ENCODE measurements around the gene RAD51B. TPM values are rescaled to one million over a fixed set of nuclear protein-coding genes. Genes with fewer than 3 reads are reported as not detected.

Gene RAD51B
- total and polyA plus RNA-seq, 2 of the 13 experiments (the other 11 are each of a cell fraction or from before 2014, with no cell fraction given), result 7.0 to 9.5 TPM

GRCh38 chr14:68477110-68477455, 657.5 kb downstream of the RAD51B start:
- ChIA-PET POLR2A (no interaction called here), CTCF (ENCODE audit: low intra/inter-chr PET ratio, low total read pairs) (no interaction called here)
- in situ Hi-C loops (cut with HindIII; ENCODE audit: extremely low pct_ligation_motif_present, low pct_unique_long_range_greater_than_20kb) (no loop called here), intact Hi-C loops (cut with micrococcal nuclease; ENCODE audit: unreplicated experiment) (no loop called here)
- WGBS (ENCODE audit: low lambda C conversion rate), result 94% methylated on average over 4 of the region's 4 CpGs
- no peaks in the 10 kb centered on the region for H3K79me2 ChIP-seq (ENCODE audit: insufficient read depth, low read length)
- no peaks in the 10 kb centered on the region for H4K20me1 ChIP-seq (ENCODE audit: insufficient read depth, low read length)
- no peak overlapping the region for H3K27ac ChIP-seq (ENCODE audit: extremely low read length, insufficient read depth, low read length)
- H3K4me2 ChIP-seq (ENCODE audit: low read depth, low read length), result no peak overlapping the region
- DNase-seq (ENCODE audit: low spot score) (no peak), FAIRE-seq (no peak), ATAC-seq (no peak)
- BruUV-seq (replicated peaks), result no TSS peak
- H3K4me3 ChIP-seq (replicated peaks in 1 of 3; ENCODE audit: insufficient read depth in 1 of 3, low read depth in 2 of 3, low read length in 3 of 3), result no peak overlapping the region
- no peak overlapping the region for H3K9ac ChIP-seq (ENCODE audit: insufficient read depth, low read depth, low read length)
- no peaks in the 10 kb centered on the region for H3K36me3 ChIP-seq (replicated peaks in 1 of 2; ENCODE audit: control insufficient read depth in 1 of 2, insufficient read depth in 2 of 2, low read length in 2 of 2)
- H2AFZ ChIP-seq (ENCODE audit: low read length), result no peak overlapping the region
- H3K9me3 ChIP-seq (ENCODE audit: low read length), result no peaks in the 10 kb centered on the region
- H3K4me1 ChIP-seq (ENCODE audit: insufficient read depth, low read length), result peaks cover 24% of the 10 kb centered on the region
- no peaks in the 10 kb centered on the region for H3K27me3 ChIP-seq (ENCODE audit: control insufficient read depth in 1 of 2, insufficient read depth in 2 of 2, low read length in 2 of 2)
- TF ChIP-seq REST (IDR thresholded peaks at IDR 0.05; ENCODE audit: borderline replicate concordance in 1 of 2, low read depth in 1 of 2, low read length in 2 of 2), result no peak
- TF ChIP-seq ZNF383 (CRISPR knock-in tag; IDR thresholded peaks at IDR 0.05; ENCODE audit: borderline replicate concordance), result no peak
- no peak for TF ChIP-seq CEBPB (IDR thresholded peaks at IDR 0.05; ENCODE audit: borderline replicate concordance, low read depth, low read length)
- no peak for TF ChIP-seq ZBTB3 (CRISPR knock-in tag; IDR thresholded peaks at IDR 0.05; ENCODE audit: borderline replicate concordance, low read depth)
- TF ChIP-seq KAT8 (CRISPR knock-in tag; IDR thresholded peaks at IDR 0.05), result no peak
- no peak for TF ChIP-seq NFIC (IDR thresholded peaks at IDR 0.05; ENCODE audit: low read length)
- no peak for TF ChIP-seq DBP (CRISPR knock-in tag; IDR thresholded peaks at IDR 0.05; ENCODE audit: not compliant biosample characterization)
- no peak for TF ChIP-seq RAD51 (IDR thresholded peaks at IDR 0.05; ENCODE audit: borderline replicate concordance)
- TF ChIP-seq ISX (CRISPR knock-in tag; conservative IDR thresholded peaks at IDR 0.05), result no peak
- TF ChIP-seq ZNF687 (CRISPR knock-in tag; IDR thresholded peaks at IDR 0.05), result no peak
- no peak for TF ChIP-seq RBM39 (IDR thresholded peaks at IDR 0.05; ENCODE audit: low read depth, low read length, poor library complexity, severe bottlenecking)
- TF ChIP-seq PRDM10 (CRISPR knock-in tag; IDR thresholded peaks at IDR 0.05; ENCODE audit: low read depth), result no peak

Data from HepG2 (cell line).